Measurements from ENCODE around the gene ZNF516.

ZNF516 gene

DNA sequence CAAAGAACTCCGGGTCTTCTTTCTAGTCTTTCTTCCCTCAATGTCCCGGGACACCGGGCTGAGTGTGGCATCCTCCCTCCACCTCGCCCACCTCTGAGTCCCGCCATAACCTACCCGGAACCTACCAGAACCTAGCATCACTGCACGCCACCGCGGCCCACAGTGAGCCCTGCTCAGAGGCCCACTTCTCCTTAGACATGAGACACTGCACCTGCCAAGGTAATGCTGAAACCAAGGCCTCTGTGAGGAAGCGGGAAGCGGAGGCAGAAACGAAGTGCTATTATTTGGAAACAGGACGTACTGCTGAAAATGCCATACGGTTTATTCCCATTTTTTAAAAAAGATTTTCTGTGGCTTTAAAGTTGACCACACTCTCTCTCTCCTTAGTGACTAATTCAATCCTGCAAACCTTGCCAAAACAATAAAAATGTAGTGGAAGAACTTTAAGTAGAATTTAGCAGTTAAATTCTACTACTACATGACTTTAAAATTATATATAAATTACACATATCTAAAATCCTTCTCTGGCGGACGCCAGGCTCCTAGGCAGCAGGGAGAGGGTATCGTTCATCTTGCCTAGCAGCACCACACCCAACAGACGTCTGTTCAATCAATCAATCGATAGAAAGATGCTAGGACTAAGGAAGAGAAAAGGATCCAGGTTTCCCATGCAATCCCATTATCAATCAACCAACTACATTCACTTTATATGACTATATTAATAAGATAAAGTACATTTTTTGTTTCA is 82.0 kb downstream of the ZNF516 start:
- peak; percentile 44 for DNase-seq

DNA sequence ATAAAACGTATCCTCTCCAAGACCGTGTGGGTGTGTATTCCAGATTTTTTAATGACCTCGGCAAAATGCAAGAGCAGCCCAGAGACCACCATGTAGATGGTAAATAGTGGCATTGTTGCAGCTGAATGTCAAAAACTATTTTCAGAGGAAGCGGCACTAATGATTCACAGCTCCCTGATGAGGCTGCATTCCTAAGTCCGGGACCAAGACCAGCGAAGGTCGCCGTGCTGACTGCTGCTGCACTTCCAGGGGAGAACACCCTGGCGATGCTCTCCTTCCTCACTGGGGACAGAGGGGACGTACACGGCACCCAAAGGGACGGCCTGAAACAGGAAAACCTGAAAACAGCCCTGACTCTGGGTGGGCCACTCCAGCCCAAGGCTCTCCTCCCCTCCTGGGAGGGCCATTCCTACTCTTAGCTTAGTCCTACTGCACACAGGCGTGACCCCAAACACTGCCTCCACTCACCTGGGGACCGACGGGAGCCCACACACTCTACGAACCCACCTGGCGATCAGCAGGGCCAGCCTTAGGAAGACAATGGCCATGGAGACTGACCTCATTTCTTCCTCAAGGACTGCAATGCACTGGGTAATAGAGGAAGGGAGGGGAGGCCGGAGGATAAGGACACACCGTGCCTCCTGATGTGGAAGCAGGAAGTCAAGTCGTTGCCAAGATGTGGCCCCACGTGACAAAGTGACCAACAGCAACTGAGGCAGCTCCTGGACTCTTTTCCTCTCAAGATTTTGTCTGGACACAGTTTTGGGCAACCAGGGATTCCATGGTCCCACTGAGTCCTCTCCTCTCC is 82.8 kb downstream of the ZNF516 start:
- DNase-seq = peak; percentile 55

DNA sequence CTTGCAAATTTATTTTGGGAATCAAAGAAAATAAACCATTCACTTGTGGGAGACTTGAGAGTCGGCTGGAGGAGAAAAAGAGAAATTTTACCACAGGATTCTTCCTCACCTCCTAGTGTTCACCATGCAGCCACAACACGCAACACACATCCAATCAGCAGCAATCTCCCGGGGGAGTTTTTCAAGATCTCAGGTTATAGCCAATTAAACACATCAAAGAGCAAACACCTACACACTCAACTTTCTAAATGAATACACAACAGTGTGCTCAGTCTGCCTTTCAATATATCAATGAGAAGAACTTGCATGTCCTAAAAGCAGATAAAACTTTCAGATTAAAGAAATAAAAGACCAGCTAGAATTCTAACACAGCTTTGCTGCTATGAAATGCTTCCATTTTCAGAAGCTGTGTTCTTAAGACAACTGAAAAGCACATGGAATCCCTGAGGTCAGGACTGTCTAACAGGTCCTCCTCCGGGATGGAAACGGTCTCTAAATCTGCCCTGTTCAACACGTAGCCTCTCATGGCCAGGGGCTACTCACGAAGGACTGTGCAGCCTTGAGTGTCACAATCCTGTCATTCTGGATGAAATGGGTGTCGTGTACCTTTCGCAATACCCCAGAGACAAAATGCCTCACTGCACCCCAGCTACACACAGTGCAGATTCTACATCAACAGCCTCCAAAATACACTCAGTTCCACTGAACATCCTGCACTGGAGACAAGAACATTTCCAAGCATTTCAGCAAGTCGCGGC is 84.2 kb downstream of the ZNF516 start:
- peak; percentile 54 for DNase-seq

DNA sequence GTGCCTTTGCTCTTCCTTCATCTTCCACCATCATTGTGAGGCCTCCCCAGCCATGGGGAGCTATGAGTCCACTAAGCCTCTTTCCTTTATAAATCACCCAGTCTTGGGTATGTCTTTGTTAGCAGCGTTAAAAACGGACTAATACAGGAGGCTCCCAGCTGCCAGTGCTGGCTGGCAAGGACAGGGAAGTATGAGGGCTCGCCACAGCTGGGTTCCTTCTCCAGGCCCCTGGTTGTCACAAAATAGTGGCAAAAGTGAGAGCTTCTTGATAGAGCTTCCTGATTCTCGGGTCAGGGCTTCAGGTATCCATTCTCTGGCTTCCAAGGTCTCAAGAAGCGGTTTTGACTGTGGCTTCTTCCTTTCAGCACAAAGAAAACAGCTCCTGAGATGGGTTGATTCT is 85.0 kb downstream of the ZNF516 start:
- DNase-seq = peak; percentile 56

DNA sequence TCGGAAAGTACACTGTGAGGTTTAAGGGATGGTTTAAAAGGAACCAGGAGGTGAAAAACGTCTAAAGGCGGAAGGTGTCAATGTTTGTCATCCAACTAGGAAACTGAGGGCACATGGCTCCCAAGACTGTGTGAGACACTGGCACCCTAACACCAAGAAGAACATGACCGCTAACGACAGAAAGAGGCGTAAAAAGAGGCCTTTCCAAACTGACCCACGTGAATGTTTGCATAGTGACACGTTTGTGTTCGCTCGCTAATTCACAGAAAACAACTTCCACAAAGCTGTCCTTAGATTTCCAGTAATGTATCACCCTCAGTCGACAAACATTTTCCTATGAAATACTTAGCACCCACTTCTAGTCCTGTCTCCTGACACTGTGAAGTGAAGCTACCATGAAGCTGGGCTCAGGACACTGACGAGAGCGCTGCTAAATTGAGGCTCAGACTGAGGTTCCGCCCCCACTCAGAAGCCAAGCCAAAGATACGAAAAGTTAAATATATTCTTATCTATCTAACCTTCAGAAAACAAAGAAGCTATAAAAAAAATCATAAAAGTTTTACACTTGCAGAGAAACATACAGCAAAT is 86.5 kb downstream of the ZNF516 start:
- no peak for DNase-seq

DNA sequence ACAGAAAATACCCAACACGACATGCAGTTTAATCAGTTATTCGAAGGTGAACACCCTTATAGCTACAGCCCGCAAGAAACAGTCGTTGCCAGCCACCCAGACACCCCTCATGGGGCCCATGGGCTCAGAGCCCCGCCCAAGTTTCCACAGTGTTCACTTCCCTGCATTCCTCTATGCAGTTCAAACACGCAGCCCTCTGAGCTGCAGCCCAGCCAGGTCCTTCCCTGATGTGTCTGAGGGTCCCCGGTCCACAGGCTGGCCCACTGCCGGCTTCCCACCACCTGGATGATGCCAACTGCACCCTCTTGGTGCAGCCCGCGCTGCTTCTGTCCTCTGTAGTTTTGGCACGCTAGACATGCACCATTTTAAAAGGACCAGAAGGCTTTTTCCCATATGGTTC is 87.4 kb downstream of the ZNF516 start:
- no peak for DNase-seq

DNA sequence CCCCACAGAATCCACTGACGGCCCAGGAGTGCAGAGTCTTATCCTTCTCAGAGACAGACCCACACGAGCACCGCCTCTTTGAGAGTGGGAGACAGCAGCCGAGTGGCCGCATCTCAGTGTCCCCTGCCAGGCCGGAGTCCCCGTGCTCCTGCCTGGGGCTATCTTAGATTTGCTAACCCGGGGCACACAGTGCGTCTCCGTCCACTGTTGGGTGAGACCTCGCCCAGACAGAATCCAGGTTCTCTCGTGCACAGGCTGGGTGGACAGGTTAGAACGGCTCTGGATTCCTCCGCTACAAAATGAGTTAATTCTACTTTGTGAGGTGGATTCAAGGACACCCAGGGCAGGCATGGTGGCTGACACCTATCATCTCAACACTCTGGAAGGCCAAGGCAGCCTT is 88.3 kb downstream of the ZNF516 start:
- peak; percentile 53 for DNase-seq

DNA sequence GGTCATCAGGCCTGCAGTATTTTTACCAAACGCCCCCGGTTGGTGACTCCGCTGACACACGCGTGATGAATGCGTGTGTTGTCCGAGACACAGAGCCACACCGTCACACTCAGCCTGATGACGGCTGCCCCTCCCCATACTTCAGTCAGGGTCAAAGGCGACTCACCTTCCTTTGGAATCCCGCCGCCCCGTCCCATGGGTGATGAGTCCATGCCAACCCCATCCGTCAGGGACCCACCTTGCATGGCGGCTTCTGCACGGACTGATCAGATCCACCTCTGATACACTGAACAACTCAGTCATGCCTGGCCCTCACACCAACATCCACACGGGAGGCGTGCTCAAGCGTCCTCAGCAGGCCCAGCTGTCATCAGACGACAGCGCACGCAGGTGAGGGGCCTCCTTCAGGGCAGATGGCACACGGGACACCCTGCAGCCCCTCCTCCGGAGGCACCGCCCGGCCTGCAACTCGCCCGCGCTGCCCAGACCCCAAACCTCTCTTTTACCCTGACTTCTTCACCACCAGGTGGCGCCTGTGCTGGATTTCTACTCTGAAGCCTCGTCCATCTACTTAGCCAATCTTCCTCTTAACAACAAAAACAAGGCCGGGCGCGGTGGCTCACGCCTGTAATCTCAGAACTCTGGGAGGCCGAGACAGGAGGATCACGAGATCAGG is 89.2 kb downstream of the ZNF516 start:
- DNase-seq = peak; percentile 88

DNA sequence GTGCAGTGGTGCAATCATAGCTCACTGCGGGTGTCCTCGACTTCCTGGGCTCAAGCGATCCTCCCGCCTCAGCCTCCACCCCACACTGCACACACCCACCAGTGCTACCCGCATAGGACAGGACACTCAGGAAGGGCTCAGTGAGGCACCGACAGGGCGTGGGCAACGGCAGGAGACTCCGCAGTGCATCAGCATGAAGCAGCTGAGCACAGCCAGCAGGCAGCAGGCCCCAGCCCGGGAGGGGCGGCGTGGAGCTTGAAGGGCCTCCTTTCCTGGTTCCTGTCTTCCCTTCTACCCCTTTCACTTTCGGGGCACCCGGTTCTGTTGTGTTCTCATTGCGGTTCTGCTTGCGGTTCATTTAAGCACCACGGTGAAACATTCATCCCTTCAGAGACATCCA is 89.8 kb downstream of the ZNF516 start:
- DNase-seq = no peak

DNA sequence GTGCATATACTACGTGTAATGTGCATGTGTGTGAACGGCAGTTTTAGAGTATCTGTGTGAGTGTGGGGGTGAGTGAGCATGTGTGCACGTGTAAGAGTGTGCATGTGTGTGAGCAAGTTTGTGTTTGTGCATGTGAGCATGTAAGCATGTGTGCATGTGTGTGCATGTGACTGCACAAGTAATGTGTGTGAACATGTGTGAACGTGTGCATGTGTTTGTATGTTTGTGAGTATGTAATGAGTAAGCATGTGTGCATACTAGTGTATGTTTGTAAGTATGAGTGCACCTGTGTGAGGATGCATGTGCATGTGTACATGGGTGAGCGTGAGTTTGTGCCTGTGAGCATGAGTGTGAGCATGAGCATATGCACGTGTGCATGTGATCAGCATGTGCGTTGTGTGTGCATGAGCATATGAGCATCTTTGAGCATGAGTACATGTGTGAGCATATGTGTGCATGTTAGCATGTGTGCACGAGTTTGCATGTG is 90.7 kb downstream of the ZNF516 start:
- peak; percentile 46 for DNase-seq

DNA sequence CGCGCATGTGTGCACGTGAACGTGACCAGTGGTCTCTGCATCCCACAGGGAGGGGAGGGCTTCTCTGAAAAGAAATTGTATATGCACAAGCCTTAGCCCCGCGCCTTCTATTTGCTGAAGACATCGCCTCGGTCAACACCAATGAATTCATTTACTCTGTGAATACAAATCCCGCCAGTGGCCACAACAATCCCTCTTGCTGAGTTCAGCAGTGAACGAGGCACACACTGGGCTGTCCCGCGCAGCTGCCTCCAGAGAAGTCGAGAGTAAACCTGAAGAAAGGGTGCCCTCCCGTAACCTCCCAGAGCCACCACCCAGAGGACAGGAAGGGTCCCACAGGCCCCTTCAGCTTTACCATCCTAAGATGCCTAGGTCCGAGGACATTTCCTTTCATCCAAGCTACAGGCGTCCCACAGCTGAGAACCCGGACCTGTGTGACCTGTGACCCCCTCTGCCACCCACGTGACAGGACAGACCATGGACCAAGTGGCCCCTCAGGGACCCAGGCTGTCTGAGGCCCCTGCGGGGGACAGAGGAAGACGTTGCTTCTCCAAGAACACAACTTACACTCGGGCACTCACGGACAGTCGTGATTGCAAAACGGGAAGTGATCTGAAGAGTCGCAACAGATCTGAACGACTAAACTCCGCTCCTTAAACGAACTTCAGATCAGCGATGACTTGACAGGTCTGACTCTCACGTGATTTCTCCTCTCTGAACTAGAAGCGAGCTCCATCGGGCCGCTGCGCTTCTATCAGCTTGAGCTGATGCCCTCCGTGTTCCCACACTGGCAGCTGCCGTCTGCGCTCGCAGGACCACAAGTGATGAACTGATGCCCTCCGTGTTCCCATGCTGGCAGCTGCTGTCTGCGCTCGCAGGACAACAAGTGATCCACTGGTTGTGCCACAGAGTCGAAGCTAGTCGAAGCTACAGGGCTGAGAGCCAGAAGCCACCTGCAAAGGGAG is 92.7 kb downstream of the ZNF516 start:
- DNase-seq = peak; percentile 47

DNA sequence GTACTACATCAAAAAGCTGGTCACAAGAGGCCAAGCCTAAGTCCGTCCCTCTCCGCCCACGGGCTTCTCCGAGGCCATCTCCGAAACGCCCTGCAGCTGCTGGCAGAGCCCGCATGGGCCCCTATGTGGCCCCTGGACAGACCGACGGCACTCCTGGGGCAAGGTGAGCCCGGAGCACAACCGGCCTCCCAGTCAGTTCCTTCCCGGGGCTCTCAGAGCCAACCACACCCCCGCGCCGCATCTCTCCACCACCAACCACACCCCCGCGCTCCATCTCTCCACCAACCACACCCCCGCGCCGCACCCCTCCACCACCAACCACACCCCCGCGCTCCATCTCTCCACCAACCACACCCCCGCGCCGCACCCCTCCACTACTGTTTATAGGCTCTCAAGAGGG is 93.5 kb downstream of the ZNF516 start:
- no peak for DNase-seq

DNA sequence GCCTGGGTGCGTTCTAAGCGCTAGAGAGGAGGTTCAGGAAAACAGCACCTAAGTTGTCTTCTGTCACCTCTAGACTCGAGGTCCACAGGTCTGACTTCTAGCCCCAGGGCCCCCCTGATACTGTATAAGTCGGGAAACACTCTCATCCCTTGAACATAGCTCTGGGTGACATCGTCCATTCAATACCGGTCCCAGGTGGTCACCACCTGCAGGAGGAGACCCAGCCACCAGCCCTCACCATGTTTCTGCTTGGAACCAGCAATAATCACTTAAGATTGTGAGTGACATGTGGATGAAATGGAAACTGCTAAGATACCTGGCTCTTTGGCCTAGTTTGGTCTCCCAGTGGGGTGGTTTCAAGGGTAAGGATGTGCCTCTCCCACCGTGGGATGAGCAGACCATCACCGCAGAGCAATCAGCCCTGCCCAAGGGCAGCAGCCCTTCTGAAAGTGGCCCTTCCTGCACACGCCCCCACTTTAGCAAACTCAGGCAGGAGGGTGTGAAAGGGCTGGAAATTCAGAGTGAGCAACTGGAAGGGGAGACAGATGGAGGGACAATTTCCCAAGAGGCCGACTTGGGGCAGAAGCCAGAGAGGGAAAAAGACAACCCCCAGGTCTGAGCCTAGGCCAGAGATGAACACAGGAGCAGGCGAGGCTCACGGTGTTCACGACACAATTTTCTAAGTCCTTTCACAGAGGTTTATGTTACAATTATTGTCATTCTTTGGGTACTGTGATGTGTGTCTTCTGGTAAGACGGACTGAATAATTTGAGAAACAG is 95.2 kb downstream of the ZNF516 start:
- peak; percentile 56 for DNase-seq

DNA sequence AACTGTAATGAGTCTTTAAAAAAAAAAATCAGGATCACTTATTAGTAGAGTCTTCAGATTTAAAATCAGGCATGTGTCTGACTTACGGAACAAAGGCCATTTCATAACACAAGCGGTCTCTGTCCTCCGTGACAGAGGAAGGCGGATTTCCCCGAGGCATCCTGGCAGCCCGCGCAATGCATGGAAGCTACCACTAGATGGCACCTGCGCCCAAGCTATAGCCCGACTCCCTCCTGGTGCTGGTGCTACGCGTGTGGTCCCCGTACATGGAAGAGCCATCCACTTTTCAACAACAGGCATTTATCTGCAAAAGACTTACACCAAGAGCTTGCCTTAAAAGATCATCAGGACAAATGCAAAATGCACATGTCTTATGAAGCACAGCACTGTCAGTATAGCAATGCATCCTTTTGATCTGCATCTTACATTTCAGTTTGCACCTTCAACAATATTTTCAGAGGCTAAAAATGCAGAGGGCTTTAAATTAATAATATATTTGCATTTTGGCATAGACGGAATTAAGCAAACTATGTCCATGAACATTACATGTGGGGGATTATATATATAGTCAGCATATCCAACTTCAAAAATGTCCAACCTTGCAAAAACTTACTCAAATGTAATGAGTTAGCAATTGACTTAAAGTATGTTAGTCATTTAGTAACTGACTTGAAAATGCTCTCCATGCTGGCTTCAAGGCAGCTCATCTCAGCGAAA is 96.0 kb downstream of the ZNF516 start:
- DNase-seq = peak; percentile 93

DNA sequence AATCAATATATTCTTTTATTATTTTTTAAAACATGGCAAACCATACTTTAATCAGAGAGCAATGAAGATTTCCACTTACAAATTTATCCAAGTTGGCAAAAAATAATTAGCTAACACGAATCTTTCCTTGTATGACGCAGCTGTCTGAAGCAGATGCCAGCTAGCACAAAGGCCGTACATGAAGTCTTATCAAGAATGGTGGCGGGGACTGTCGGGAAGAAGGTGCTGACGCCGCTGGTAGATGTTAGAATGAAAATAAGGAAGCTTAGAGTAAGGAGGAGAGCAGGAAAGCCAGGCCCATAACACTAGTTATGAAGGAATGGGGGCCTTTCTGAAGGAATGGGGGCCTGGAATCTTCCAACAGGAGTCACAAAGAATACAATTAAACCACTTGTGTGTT is 96.7 kb downstream of the ZNF516 start:
- DNase-seq = peak; percentile 35

DNA sequence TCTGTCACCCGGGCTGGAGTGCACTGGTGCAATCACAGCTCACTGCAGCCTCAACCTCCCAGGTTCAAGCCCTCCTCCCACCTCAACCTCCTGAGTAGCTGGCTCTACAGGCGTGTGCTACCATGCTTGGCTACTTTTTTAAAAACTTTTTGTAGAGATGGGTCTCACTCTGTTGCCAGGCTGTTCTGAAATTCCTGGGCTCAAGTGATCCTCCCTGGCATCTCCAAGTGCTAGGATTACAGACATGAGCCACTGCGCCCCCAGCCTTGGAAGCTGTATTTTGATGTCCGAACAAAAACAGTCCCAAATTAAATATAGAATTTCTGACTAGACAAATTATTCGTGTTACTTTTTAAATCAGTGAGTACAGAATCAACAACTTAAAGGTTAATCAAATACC is 97.4 kb downstream of the ZNF516 start:
- DNase-seq = peak; percentile 26

DNA sequence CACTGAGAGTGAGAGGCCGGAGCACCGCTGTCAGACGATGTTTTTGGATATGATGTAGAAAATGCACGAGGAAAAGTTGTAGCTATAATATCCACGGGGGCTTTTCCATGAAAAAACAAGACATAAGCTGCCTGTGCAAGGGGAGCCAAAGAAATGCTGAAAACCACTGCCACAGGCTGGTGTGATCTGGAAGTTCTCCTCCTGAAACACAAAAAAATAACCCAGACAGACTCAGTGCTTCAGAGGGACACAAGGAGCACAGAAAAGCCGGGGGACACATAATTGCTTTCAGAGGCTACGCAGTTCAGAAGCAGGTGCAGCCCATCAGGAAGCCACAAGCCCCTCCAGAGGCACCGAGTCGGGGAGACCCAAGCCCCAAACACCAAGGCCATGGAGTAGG is 98.2 kb downstream of the ZNF516 start:
- DNase-seq = peak; percentile 52

DNA sequence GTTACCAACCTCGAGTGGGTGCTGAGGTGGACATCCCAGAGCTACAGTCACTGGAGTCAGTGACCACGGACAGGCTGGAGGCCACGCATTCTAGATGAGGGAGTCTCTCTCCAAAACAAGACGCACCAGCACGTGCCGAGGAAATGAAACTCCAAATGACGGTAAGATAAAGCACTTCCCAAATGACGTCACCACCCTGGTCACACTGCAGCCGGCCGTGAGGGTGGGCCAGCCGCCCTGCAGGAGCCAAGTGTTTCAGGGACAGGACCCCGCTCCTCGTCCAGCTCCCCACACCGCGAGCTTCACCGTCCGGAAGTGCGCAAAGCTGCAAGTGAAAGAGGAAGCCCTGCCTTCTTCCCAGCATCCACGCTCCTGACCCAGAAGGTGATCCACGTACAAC is 99.4 kb downstream of the ZNF516 start:
- peak; percentile 26 for DNase-seq

DNA sequence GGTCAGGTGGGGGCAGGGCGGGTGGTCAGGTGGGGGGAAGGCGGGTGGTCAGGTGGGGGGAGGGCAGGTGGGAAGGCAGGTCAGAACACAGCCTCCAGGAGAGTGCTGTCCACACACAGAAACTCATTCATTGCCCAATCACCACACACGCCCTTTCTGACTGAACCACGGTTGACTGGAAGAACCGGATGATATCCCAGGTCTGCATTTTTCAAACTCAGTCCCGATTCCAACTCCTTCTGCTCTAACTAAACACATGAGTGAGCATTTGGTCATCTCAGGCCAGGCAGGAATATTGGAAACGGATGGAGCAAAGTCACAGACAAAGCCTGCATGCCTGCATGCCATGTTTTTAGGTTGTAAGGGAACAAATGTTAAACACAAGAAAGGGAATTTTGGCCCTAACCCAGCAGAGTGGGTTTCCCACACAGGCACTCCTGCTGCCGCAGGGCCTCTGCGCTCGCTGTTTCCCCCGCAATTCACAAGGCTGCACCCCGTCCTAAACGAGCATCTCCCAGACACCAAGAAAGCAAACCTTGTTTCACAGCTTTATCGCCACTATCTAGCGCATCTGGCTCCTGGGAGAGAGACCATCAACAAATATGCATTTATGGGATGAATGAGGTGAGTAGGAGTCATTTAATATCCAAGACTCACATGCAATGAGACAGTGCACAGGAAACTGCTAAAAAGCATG is 100.1 kb downstream of the ZNF516 start:
- peak; percentile 45 for DNase-seq

Data from activated CD8-positive, alpha-beta memory T cell treated with anti-CD3 and anti-CD28 coated beads for 24 hours (primary cell).